Vagina (tissue), 2 donors: ENCODE data around the gene XRN1.
"Not testable (repeated sequence)": the region's sequence is repeated elsewhere in the genome, so short reads cannot be mapped to it uniquely, and the experiment has no call there.

ENCODE experiments used
- POLR2AphosphoS5 ChIP-seq, 2 donors: sonication (generic); formaldehyde crosslinking; IDR thresholded peaks; one replicate each; pipeline ENCODE4 v1.9.0; 2017; ENCODE audit warnings: antibody characterized with exemption in 2 of 2, mild to moderate bottlenecking in 2 of 2, low read depth in 1 of 2; ENCODE audit not compliant: insufficient read depth in 1 of 2
- TF ChIP-seq, protein P1 (sequence below), 3 experiments: fragments of 450-650 bp in 2 of 3; fragments of 200-600 bp in 1 of 3; sonication (generic) in 1 of 3; IDR thresholded peaks; one replicate each; pipeline ENCODE4 v1.5.1; 2017 to 2019; ENCODE audit warnings: antibody characterized with exemption in 3 of 3, mild to moderate bottlenecking in 2 of 3, moderate library complexity in 2 of 3

DNA sequence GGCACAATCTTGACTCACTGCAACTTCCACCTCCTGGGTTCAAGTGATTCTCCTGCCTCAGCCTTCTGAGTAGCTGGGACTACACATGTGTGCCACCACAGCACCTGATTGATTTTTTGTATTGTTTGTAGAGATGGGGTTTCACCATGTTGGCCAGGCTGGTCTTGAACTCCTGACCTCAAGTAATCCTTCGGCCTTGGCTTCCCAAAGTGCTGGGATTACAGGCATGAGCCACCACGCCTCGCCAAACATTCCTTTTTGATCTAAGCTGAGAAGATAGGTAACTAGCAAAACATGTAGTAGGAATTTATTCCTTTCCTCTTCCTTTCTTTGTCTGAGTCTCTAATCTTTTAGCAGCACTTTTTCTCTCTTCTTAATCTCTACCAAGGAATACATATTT is 95.1 kb downstream of the XRN1 start:
- TF ChIP-seq, protein P1, sequence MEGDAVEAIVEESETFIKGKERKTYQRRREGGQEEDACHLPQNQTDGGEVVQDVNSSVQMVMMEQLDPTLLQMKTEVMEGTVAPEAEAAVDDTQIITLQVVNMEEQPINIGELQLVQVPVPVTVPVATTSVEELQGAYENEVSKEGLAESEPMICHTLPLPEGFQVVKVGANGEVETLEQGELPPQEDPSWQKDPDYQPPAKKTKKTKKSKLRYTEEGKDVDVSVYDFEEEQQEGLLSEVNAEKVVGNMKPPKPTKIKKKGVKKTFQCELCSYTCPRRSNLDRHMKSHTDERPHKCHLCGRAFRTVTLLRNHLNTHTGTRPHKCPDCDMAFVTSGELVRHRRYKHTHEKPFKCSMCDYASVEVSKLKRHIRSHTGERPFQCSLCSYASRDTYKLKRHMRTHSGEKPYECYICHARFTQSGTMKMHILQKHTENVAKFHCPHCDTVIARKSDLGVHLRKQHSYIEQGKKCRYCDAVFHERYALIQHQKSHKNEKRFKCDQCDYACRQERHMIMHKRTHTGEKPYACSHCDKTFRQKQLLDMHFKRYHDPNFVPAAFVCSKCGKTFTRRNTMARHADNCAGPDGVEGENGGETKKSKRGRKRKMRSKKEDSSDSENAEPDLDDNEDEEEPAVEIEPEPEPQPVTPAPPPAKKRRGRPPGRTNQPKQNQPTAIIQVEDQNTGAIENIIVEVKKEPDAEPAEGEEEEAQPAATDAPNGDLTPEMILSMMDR (IDR thresholded peaks at IDR 0.05), result not testable (repeated sequence)
- not testable (repeated sequence) for TF ChIP-seq POLR2AphosphoS5 (IDR thresholded peaks at IDR 0.05; ENCODE audit: insufficient read depth in 1 of 2, low read depth in 1 of 2)
